C4-2B (cell line): Measurements from ENCODE around the gene KCNRG.
"Not testable (repeated sequence)": the region's sequence is repeated elsewhere in the genome, so short reads cannot be mapped to it uniquely, and the experiment has no call there.

Experiments
- H3K27ac ChIP-seq: fragments of 450-650 bp; 2 replicates; pipeline ENCODE4 v1.5.1; 2017
- CTCF ChIP-seq: fragments of 450-650 bp; conservative IDR thresholded peaks from 2 replicates; pipeline ENCODE4 v1.5.1; 2017; ENCODE audit warnings: mild to moderate bottlenecking
- ZFX ChIP-seq: fragments of 450-650 bp; IDR thresholded peaks from 2 replicates; pipeline ENCODE4 v1.6.1; 2017

KCNRG gene

GRCh38 chr13:49985129-49985528, 30.1 kb upstream of the KCNRG start:
- TF ChIP-seq CTCF (no peak), ZFX (no peak)
- peak overlapping the region; percentile 81 for H3K27ac ChIP-seq

DNA sequence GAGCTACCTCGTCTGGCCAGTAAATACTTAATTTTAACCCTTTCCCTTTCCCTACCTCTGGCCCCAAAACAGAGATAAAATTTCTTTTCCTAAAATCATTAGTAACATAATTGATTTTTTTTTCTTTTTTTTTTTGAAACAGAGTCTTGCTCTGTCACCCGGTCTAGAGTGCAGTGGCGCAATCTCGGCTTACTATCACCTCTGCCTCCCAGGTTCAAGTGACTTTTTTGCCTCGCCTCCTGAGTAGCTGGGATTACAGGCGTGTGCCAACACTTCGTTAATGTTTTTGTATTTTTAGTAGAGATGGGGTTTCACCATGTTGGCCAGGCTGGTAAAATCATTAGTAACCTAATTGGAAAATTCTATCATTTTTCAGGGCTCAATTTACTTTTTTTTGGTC, 28.8 kb upstream of the KCNRG start:
- H3K27ac ChIP-seq: peak overlapping the region; percentile 81
- TF ChIP-seq ZFX: no peak
- TF ChIP-seq CTCF: no peak

DNA sequence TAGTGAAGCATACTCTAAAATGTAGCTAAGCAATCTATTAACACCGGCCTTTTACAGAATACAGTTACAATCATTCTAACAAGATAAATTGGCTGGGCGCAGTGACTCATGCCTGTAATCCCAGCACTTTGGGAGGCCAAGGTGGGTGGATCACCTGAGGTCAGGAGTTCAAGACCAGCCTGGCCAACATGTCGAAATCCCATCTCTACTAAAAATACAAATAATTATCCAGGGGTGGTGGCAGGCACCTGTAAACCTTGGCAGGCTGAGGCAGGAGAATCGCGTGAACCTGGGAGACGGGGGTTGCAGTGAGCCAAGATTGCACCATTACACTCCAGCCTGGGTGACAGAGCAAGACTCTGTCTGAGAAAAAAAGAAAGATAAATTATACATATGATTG, 24.6 kb upstream of the KCNRG start:
- H3K27ac ChIP-seq: not testable (repeated sequence)

DNA sequence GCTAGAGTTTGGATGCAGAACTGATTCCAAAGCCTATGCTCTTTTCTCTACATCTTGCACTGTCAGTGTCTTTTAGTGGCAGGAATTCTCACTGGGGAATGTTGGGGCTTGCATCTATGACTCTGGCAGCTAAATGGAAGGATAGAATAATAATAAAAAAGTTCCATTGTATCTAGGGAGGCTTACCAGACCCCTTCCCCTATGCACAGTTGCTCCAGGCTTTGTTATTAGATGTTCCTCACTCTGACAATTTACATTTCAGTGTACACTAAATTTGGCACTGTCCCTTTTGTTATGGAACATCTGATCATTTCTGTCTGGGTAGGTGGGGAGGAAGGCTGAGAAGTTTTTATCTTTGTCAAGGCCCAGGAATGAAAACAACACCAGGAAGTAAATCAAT, 22.1 kb upstream of the KCNRG start:
- TF ChIP-seq ZFX (no peak), CTCF (no peak)
- H3K27ac ChIP-seq: no peak overlapping the region

DNA sequence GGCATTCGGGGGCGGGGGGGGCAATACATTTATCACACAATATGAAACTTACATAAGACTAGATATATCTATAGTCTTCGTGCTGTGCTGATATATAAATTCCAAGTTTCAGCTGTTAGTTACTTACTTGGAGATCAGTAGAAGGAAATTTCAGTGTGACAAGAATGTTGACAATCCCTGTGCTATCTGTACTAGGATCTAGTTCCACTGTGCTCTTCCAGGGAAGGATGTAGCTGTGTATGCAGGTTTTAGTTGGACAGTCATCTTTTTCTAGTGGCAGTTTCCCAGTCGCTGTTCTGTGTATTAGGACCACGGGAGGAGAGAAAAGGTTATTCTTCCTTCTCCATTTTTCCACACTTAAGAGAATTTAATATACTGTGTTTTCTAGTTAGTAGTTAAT, 21.6 kb upstream of the KCNRG start:
- no peak overlapping the region for H3K27ac ChIP-seq

DNA sequence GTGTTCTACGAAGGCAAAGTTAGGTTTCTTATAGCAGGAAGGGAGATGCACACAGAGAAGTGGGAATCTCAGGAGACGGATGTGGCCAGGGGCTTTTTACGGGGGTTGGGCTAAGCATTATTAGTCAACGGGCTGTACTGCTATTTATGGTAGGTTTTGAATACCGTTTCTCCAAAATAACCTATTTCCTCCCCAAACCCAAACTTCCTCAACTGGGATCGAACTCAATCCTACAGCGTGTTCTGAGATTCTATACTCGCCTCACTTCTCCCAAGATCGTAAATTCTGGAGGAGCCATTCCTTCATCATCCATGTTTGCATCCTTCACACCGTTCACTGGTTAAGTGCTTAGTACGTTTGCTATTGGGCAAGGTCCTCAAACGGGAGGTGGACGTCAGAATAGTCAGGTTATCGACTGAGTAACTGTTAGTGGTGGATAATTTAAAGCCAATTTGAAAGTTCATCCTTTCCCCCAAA, 19.6 kb upstream of the KCNRG start:
- peak overlapping the region; percentile 92 for H3K27ac ChIP-seq
- TF ChIP-seq CTCF: no peak
- TF ChIP-seq ZFX: no peak

More for the DNA sequence above, 21.6 kb upstream of the KCNRG start:
- TF ChIP-seq CTCF (no peak), ZFX (no peak)

- H3K27ac ChIP-seq: peak overlapping the region; percentile 92
- TF ChIP-seq ZFX (no peak), CTCF (no peak)
Observed at GRCh38 chr13:49996161-49996915, 18.9 kb upstream of the KCNRG start.
